ENCODE data around the gene HACD4.

GRCh38 chr9:20950707-20951106 lies 80.7 kb downstream of the HACD4 start:
- TF ChIP-seq CTCF (IDR thresholded peaks at IDR 0.05) (no peak), POLR2A (IDR thresholded peaks at IDR 0.05) (no peak)
